ENCODE results near the gene ZNF487.

The ZNF487 gene

DNA sequence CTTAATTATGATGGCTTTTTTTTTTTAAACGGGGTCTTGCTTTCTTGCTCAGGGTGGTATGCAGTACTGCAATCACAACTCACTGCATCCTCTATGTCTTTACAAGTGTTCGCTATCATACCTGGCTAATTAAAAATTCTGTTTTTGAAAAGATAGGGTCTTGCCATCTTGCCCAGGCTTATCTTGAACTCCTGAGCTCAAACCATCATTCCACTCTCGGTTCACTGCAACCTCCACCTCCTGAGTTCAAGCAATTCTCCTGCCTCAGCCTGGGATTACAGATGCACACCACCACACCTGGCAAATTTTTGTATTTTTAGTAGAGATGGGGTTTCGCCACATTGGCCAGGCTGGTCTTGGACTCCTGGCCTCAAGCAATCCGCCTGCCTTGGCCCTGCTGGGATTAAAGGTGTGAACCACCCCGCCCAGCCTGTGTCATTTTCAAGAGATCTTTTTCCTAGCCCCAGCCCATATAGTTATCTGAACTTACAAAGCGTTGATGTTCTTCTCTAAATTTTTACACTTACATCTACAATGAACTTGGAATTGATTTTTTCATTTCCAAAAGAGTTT, 33.9 kb upstream of the ZNF487 start:
- H3K27me3 ChIP-seq, result no peaks in the 10 kb centered on the region
- H3K4me3 ChIP-seq (ENCODE audit: low read depth, low read length), result no peak overlapping the region
- H3K36me3 ChIP-seq, result peaks cover 35% of the 10 kb centered on the region
- no peaks in the 10 kb centered on the region; the same call in 1 of the 2 replicates for H3K4me1 ChIP-seq
- TF ChIP-seq, protein P1, sequence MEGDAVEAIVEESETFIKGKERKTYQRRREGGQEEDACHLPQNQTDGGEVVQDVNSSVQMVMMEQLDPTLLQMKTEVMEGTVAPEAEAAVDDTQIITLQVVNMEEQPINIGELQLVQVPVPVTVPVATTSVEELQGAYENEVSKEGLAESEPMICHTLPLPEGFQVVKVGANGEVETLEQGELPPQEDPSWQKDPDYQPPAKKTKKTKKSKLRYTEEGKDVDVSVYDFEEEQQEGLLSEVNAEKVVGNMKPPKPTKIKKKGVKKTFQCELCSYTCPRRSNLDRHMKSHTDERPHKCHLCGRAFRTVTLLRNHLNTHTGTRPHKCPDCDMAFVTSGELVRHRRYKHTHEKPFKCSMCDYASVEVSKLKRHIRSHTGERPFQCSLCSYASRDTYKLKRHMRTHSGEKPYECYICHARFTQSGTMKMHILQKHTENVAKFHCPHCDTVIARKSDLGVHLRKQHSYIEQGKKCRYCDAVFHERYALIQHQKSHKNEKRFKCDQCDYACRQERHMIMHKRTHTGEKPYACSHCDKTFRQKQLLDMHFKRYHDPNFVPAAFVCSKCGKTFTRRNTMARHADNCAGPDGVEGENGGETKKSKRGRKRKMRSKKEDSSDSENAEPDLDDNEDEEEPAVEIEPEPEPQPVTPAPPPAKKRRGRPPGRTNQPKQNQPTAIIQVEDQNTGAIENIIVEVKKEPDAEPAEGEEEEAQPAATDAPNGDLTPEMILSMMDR (IDR thresholded peaks at IDR 0.05; ENCODE audit: low read depth, low read length), result no peak
- DNase-seq, result no peak
- no peaks in the 10 kb centered on the region for H3K9me3 ChIP-seq

DNA sequence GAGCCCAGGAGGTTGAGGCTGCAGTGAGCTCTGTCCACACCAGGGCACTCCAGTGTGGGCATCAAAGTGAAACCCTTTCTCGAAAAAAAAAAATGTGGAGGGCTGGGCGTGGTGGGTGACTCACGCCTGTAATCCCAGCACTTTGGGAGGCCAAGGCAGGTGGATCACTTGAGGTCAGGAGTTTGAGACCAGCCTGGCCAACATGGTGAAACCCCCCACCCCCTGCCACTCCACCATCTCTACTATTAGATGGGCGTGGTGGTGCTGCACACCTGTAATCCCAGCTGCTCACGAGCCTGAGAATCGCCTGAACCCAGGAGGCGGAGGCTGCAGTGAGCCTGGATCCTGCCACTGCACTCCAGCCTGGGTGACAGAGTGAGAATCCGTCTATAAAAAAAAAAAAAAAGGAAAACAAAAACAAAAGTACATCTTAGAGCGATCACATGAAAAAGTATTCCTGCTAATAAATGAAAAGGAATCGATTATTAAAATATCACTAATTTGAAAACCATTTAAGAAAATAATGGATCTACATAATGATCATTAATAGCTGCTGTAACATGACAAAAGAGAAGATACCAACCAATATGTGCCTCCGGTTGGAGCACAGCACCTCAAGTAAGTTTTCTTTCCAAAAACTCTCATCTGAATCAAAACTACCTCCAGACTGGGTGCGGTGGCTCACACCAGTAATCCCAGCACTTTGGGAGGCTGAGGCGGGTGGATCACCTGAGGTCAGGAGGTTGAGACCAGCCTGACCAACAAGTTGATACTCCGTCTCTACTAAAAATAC, 32.8 kb upstream of the ZNF487 start:
- no peak for DNase-seq
- no peaks in the 10 kb centered on the region; the same call in 1 of the 2 replicates for H3K4me1 ChIP-seq
- no peak overlapping the region for H3K4me3 ChIP-seq (ENCODE audit: low read depth, low read length)
- peaks cover 35% of the 10 kb centered on the region for H3K36me3 ChIP-seq
- H3K27me3 ChIP-seq, result no peaks in the 10 kb centered on the region
- H3K9me3 ChIP-seq, result no peaks in the 10 kb centered on the region
- TF ChIP-seq, protein P1 (IDR thresholded peaks at IDR 0.05; ENCODE audit: low read depth, low read length), result no peak

DNA sequence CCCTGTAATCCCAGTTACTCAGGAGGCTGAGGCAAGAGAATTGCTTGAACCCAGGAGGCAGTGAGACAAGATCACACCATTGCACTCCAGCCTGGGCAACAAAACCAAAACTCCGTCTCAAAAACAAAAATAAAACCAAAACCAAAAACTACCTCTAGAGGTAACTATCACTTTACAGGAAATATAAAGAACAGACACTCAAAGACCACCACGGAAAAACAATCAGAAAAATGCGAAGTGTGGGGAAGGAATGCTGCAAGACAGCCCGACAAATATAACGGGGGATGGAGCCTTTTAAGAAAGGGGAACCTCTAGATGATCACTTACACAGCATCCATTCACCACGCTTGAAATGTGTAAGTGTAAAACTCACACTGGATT, 32.2 kb upstream of the ZNF487 start:
- Histone ChIP-seq H3K27me3 (no peaks in the 10 kb centered on the region), H3K4me1 (no peaks in the 10 kb centered on the region; the same call in 1 of the 2 replicates), H3K4me3 (ENCODE audit: low read depth, low read length) (no peak overlapping the region), H3K36me3 (peaks cover 30% of the 10 kb centered on the region), H3K9me3 (no peaks in the 10 kb centered on the region)
- TF ChIP-seq, protein P1 (IDR thresholded peaks at IDR 0.05; ENCODE audit: low read depth, low read length), result no peak
- DNase-seq, result no peak

DNA sequence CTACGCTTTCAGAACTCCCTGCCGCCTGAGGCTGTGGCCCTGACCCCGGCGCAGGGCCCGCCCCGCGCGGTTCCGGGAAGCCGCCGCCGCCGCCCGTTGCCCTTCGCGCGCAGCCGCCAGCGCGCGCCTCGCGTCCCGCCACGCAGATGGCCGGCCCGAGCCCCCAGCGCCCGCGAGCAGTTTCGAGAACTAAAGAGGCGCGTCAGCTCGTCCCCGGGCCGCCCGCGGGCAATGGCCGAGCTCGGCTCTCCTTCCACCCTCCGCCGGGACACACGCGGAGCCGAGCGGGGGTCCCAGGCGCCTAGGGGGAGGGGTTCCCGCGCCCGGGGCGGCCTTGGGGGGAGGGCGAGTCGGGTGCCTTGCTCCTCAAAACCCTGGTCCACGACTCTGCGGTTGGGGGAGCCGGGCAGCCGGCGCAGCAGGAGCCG, 29.7 kb upstream of the ZNF487 start:
- H3K36me3 ChIP-seq, result peaks cover 20% of the 10 kb centered on the region
- DNase-seq, result peak; percentile 64
- peak overlapping the region; percentile 65 for H3K4me3 ChIP-seq (ENCODE audit: low read depth, low read length)
- TF ChIP-seq, protein P1 (IDR thresholded peaks at IDR 0.05; ENCODE audit: low read depth, low read length), result no peak
- no peaks in the 10 kb centered on the region; the same call in 1 of the 2 replicates for H3K4me1 ChIP-seq
- H3K27me3 ChIP-seq, result no peaks in the 10 kb centered on the region
- H3K9me3 ChIP-seq, result no peaks in the 10 kb centered on the region

DNA sequence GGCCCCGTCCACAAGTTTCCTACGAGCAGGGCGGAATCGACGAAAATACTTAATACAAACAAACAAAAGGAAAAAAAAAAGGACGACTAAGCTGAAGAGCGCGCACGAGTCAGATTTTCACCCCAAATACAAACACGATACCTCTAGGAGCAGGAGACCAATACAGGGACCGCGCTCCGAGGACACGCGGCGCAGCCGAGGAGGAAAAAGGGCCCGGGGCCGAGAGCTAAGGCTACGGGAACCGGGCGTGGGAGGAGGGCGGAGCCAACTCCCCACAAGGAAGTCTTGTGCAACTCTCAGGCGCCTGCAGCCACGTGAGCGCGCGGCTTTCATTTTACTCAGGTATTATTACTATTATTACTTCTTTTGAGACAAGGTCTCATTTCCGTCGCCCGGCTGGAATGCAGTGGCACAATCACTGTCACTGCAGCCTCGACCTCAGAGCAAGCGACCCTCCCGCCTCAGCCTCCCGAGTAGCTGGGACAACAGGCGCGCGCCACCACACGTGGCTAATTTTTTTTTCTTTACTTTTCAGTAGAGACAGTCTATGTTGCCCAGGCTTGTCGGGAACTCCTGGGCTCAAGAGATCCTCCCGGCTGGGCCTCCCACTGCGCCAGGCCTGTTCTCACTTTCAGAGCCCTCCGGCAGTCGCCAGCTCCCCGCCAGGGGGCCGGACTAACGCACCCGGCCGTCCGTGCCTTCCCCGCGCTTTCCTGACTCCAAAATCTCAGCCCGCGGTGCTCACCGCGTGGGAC, 29.2 kb upstream of the ZNF487 start:
- H3K4me3 ChIP-seq (ENCODE audit: low read depth, low read length), result peak overlapping the region; percentile 65
- TF ChIP-seq, protein P1 (IDR thresholded peaks at IDR 0.05; ENCODE audit: low read depth, low read length), result peak; percentile 45
- peak; percentile 86 for DNase-seq
- H3K4me1 ChIP-seq, result no peaks in the 10 kb centered on the region; the same call in 1 of the 2 replicates
- no peaks in the 10 kb centered on the region for H3K27me3 ChIP-seq
- peaks cover 20% of the 10 kb centered on the region for H3K36me3 ChIP-seq
- no peaks in the 10 kb centered on the region for H3K9me3 ChIP-seq

All from BE2C (cell line).